Measurements from ENCODE around the gene NANOS2. TPM values are rescaled to one million over a fixed set of nuclear protein-coding genes. Genes with fewer than 3 reads are reported as not detected.

The NANOS2 gene
- total RNA-seq, 4 donors from 2014 or later: not detected

DNA sequence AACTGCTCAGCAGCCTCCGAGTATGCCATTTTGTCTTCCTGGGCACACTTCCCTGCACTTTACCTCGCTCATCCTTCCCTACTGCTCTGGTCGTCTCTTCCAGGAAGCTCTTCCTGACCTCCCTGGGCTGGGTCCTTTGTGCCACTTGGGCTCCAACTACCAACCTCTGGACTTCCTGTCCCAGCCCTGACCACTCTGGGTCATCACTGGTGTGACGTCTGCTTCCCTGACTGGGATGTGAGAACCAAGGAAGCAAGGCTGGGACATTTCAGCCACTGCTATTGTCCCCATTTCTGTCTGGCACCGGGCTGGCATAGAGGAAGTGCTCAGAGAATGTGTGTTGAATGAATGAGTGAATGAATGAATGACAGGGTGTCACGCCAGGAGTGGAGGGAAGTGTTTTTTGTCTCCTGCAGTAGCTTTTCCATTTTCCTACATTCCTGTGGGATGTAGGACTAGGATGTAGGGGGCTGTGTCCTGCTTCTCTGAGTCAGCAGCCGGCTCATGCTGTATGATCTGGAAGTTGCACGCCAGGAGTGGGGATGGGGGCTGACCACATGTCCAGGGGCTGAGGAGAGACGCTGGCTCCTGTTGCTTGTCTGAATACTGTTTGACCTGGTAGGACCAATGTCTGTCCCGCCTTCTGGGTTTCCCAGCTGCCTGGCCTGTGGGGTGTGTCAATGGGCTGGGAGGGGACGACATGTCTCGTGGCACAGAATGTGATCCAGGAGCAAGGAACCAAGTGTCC, 44.4 kb upstream of the NANOS2 start:
- H3K4me3 ChIP-seq: no peak overlapping the region
- no peak for TF ChIP-seq POLR2A (IDR thresholded peaks at IDR 0.05; ENCODE audit: low read depth)
- TF ChIP-seq, protein P1, sequence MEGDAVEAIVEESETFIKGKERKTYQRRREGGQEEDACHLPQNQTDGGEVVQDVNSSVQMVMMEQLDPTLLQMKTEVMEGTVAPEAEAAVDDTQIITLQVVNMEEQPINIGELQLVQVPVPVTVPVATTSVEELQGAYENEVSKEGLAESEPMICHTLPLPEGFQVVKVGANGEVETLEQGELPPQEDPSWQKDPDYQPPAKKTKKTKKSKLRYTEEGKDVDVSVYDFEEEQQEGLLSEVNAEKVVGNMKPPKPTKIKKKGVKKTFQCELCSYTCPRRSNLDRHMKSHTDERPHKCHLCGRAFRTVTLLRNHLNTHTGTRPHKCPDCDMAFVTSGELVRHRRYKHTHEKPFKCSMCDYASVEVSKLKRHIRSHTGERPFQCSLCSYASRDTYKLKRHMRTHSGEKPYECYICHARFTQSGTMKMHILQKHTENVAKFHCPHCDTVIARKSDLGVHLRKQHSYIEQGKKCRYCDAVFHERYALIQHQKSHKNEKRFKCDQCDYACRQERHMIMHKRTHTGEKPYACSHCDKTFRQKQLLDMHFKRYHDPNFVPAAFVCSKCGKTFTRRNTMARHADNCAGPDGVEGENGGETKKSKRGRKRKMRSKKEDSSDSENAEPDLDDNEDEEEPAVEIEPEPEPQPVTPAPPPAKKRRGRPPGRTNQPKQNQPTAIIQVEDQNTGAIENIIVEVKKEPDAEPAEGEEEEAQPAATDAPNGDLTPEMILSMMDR (IDR thresholded peaks at IDR 0.05): no peak
- no peak for TF ChIP-seq POLR2AphosphoS5 (IDR thresholded peaks at IDR 0.05)
- TF ChIP-seq EP300 (IDR thresholded peaks at IDR 0.05): no peak
- H3K27ac ChIP-seq (replicated peaks in 1 of 4): peak overlapping the region in 2 of 4 donors; percentile 2 to 26
- H3K9me3 ChIP-seq: no peaks in the 10 kb centered on the region
- peaks cover 0 to 69% (median 5%) of the 10 kb centered on the region in 4 donors for H3K27me3 ChIP-seq
- peaks cover 0 to 4% (median 0%) of the 10 kb centered on the region in 4 donors for H3K36me3 ChIP-seq
- intact Hi-C loops (cut with DNase I): no loop called here
- H3K4me1 ChIP-seq: peaks cover 0 to 27% (median 21%) of the 10 kb centered on the region in 4 donors
- WGBS: 65% methylated on average over 12 of the region's 12 CpGs
- DNase-seq (ENCODE audit: extremely low spot score): no peak

DNA sequence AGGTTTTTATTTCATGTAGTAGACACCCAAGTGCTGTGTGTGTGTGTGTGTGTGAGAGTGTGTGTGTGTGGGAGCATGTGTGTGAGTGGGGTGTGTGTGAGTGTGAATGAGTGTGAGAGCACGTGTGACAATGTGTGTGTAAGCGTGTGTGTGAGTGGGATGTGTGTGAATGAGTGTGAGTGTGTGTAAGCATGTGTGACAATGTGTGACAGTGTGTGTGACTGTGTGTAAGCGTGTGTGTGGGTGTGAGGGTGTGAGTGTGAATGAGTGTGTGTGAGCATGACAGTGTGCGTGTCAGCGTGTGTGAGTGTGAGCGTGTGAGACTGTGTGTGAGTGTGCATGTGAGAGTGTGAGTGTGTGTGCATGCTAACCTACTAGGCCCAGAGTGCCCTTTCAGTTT, 43.7 kb upstream of the NANOS2 start:
- Histone ChIP-seq H3K27ac (replicated peaks in 1 of 4) (peak overlapping the region in 1 of 4 donors; percentile 2), H3K4me1 (peaks cover 2 to 32% (median 24%) of the 10 kb centered on the region in 4 donors), H3K36me3 (peaks cover 0 to 4% (median 0%) of the 10 kb centered on the region in 4 donors), H3K4me3 (no peak overlapping the region), H3K27me3 (peaks cover 0 to 76% (median 5%) of the 10 kb centered on the region in 4 donors), H3K9me3 (no peaks in the 10 kb centered on the region)
- TF ChIP-seq, protein P1 (IDR thresholded peaks at IDR 0.05): no peak
- no peak for TF ChIP-seq POLR2A (IDR thresholded peaks at IDR 0.05; ENCODE audit: low read depth)
- no peak for TF ChIP-seq POLR2AphosphoS5 (IDR thresholded peaks at IDR 0.05)
- no peak for TF ChIP-seq EP300 (IDR thresholded peaks at IDR 0.05)
- no peak for DNase-seq (ENCODE audit: extremely low spot score)
- intact Hi-C loops (cut with DNase I): no loop called here
- 82% methylated on average over 6 of the region's 6 CpGs for WGBS

DNA sequence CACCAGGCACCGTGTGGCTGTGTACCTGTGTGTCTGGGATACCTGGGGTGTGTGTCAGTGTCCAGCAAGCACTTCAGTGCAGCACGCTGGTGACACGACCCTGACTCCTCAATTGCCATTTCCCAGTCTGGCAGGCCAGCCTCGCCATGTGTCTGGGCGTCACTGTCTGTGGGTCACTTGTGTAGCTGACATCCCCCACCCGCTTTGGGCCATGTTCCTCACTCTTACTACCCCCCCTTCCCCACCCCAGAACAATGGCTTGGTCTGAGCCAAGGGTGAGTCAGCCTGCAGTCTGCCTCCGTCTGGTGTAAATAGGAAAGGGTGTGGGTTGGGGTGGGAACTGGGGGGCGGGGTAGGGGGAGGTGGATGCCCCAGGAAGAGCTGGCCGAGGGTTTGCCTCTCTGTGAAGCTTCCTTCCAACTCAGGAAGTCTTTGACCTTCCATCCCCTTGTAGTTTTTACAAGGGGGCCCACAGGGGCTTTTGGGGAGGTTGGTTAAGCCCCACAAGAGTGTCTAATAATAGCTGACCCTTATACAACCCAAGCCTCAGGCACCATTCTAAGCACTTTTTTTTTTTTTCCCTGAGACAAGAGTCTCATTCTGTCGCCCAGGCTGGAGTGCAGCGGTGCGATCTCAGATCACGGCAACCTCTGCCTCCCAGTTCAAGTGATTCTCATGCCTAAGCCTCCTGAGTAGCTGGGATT, 41.5 kb upstream of the NANOS2 start:
- DNase-seq (ENCODE audit: extremely low spot score): no peak
- WGBS: 50% methylated on average over 13 of the region's 13 CpGs

DNA sequence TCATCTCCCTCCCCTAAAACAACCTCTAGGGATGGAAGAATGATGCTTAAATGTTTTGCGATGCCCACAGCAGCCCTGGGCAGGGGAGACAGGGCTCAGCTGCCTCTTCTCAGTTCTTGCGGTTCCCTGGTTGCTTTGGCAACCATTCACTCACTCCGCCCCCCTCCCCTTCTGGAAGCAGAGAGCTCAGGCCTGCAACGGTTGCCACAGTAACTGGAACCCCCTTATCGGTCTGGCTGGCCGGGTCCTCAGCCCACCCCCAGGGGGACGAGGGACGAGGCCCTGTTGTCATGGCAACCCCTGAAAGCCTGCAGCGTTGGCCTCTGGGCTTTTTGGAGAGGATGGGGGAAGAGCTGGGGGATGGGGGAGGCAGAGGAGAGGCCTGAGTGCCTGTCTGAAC, 39.6 kb upstream of the NANOS2 start:
- intact Hi-C loops (cut with DNase I): no loop called here
- H3K27ac ChIP-seq (replicated peaks in 1 of 4): no peak overlapping the region
- TF ChIP-seq EP300 (IDR thresholded peaks at IDR 0.05) (no peak), POLR2AphosphoS5 (IDR thresholded peaks at IDR 0.05) (no peak), POLR2A (IDR thresholded peaks at IDR 0.05; ENCODE audit: low read depth) (no peak)
- TF ChIP-seq, protein P1 (IDR thresholded peaks at IDR 0.05): no peak
- peaks cover 0 to 86% (median 6%) of the 10 kb centered on the region in 4 donors for H3K27me3 ChIP-seq
- no peaks in the 10 kb centered on the region for H3K9me3 ChIP-seq
- H3K36me3 ChIP-seq: peaks cover 0 to 18% (median 0%) of the 10 kb centered on the region in 4 donors
- peaks cover 13 to 28% (median 23%) of the 10 kb centered on the region in 4 donors for H3K4me1 ChIP-seq
- DNase-seq (ENCODE audit: extremely low spot score): no peak
- no peak overlapping the region for H3K4me3 ChIP-seq
- 13% methylated on average over 8 of the region's 9 CpGs for WGBS

More for the DNA sequence above, 41.5 kb upstream of the NANOS2 start:
- intact Hi-C loops (cut with DNase I): no loop called here
- Histone ChIP-seq H3K27ac (replicated peaks in 1 of 4) (peak overlapping the region in 1 of 4 donors; percentile 26), H3K27me3 (peaks cover 0 to 83% (median 8%) of the 10 kb centered on the region in 4 donors), H3K9me3 (no peaks in the 10 kb centered on the region), H3K36me3 (peaks cover 0 to 15% (median 0%) of the 10 kb centered on the region in 4 donors), H3K4me3 (no peak overlapping the region), H3K4me1 (peaks cover 13 to 39% (median 32%) of the 10 kb centered on the region in 4 donors)
- TF ChIP-seq POLR2AphosphoS5 (IDR thresholded peaks at IDR 0.05) (no peak), POLR2A (IDR thresholded peaks at IDR 0.05; ENCODE audit: low read depth) (no peak), EP300 (IDR thresholded peaks at IDR 0.05) (no peak)
- TF ChIP-seq, protein P1 (IDR thresholded peaks at IDR 0.05): no peak

Data from esophagus muscularis mucosa (tissue), 4 donors.